ENCODE data around the gene MBD3L3. TPM values are rescaled to one million over a fixed set of nuclear protein-coding genes. Genes with fewer than 3 reads are reported as not detected.

Gene MBD3L3
- total RNA-seq, 2 donors from 2014 or later = not detected

DNA sequence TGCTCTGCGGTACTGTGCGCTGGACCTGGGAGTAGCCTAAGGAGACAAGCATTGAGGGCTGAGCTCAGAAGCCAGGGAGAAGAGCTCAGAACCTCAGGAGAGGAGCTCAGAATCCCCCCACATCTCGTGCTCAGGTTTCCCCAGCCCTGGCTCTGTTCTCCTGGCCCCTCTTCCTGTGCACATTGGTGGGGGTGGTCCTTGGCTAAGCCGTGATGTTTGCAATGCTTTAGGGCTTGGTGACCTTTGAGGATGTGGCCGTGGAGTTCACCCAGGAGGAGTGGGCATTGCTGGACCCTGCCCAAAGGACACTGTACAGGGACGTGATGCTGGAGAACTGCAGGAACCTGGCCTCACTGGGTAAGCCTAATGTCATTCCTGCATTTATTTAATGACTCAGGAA lies 17.7 kb upstream of the MBD3L3 start:
- TF ChIP-seq, protein P1, sequence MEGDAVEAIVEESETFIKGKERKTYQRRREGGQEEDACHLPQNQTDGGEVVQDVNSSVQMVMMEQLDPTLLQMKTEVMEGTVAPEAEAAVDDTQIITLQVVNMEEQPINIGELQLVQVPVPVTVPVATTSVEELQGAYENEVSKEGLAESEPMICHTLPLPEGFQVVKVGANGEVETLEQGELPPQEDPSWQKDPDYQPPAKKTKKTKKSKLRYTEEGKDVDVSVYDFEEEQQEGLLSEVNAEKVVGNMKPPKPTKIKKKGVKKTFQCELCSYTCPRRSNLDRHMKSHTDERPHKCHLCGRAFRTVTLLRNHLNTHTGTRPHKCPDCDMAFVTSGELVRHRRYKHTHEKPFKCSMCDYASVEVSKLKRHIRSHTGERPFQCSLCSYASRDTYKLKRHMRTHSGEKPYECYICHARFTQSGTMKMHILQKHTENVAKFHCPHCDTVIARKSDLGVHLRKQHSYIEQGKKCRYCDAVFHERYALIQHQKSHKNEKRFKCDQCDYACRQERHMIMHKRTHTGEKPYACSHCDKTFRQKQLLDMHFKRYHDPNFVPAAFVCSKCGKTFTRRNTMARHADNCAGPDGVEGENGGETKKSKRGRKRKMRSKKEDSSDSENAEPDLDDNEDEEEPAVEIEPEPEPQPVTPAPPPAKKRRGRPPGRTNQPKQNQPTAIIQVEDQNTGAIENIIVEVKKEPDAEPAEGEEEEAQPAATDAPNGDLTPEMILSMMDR (IDR thresholded peaks at IDR 0.05) = no peak
- Histone ChIP-seq H3K36me3 (peaks cover 90% of the 10 kb centered on the region), H3K27ac (no peak overlapping the region), H3K9me3 (peaks cover 58% of the 10 kb centered on the region), H3K27me3 (replicated peaks; ENCODE audit: insufficient read depth) (no peaks in the 10 kb centered on the region), H3K4me1 (ENCODE audit: control insufficient read depth in 1 of 2, low read depth in 2 of 2) (no peaks in the 10 kb centered on the region), H3K4me3 (no peak overlapping the region)
- no peak for ATAC-seq (ENCODE audit: insufficient number of reproducible peaks, low FRiP score, low read depth)
- no peak for DNase-seq (ENCODE audit: low spot score)

DNA sequence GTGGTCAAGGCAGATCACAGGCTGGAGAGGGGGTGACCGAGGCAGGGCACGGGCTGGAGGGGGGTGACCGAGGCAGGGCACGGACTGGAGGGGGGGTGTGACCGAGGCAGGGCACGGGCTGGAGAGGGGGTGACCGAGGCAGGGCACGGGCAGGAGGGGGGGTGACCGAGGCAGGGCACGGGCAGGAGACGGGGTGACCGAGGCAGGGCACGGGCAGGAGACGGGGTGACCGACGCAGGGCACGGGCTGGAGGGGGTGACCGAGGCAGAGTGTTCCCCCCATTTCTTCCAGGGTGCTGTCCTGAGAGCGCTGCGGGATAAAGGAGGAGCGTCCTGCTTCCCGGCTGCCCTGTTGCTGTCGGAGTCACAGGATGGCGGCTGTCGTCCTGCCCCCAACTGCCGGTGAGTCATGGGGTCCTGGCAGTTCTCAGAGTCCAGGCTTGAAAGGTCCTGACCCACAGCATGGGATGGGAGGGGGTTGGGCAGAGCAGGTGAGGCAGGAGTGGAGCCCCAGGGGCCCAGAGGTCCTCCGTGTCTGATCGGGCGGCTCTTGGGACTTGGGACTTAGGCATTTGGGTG lies 16.3 kb upstream of the MBD3L3 start:
- DNase-seq (ENCODE audit: low spot score) (no peak), ATAC-seq (ENCODE audit: insufficient number of reproducible peaks, low FRiP score, low read depth) (no peak)
- no peak overlapping the region for H3K27ac ChIP-seq
- TF ChIP-seq, protein P1 (IDR thresholded peaks at IDR 0.05) = no peak
- no peaks in the 10 kb centered on the region for H3K27me3 ChIP-seq (replicated peaks; ENCODE audit: insufficient read depth)
- H3K36me3 ChIP-seq = peaks cover 77% of the 10 kb centered on the region
- H3K9me3 ChIP-seq = peaks cover 44% of the 10 kb centered on the region
- no peak overlapping the region for H3K4me3 ChIP-seq
- peaks cover 4 to 11% of the 10 kb centered on the region in 2 donors for H3K4me1 ChIP-seq (ENCODE audit: control insufficient read depth in 1 of 2, low read depth in 2 of 2)

DNA sequence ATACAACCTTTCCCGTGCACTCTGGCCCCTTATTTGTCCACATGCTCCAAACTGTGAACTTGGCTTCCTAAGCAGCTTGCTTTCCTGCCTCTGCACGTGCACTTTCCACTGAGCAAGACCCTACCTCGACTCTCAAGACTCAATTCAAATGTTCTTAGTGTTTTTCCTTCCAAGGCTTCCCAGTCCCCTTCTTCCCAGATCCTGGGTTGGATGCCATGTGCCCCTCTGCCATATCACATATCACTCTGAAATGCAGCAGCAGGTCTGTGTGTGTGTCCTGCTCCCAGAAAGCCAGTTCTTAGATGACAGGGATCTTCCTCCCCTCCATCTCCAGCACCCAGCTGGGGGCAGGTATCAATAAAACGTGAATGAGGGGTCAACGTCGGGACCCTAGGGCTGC lies 14.1 kb upstream of the MBD3L3 start:
- no peak overlapping the region for H3K4me3 ChIP-seq
- peaks cover 22% of the 10 kb centered on the region for H3K9me3 ChIP-seq
- no peaks in the 10 kb centered on the region for H3K27me3 ChIP-seq (replicated peaks; ENCODE audit: insufficient read depth)
- H3K36me3 ChIP-seq = peaks cover 55% of the 10 kb centered on the region
- DNase-seq (ENCODE audit: low spot score) (no peak), ATAC-seq (ENCODE audit: insufficient number of reproducible peaks, low FRiP score, low read depth) (no peak)
- no peak overlapping the region for H3K27ac ChIP-seq
- TF ChIP-seq, protein P1 (IDR thresholded peaks at IDR 0.05) = no peak
- H3K4me1 ChIP-seq (ENCODE audit: control insufficient read depth in 1 of 2, low read depth in 2 of 2) = peaks cover 4 to 11% of the 10 kb centered on the region in 2 donors

DNA sequence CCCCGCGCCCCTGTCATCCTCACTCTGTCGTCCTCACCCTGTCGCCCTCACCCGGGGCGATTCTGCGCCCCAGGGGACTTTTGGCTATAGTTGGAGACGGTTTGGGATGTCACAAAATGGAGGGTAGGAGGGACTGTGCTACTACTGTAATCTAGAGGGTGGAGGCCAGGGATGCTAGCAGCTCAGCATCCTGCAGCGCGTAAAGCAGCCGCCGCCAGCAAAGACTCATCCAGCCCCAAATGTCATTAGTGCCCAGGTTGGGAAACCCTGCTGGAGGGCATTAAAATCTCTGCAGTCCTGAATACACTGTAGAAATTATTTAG lies 11.4 kb upstream of the MBD3L3 start:
- TF ChIP-seq, protein P1 (IDR thresholded peaks at IDR 0.05) = no peak
- H3K4me3 ChIP-seq = peak overlapping the region; percentile 81
- H3K36me3 ChIP-seq = peaks cover 28% of the 10 kb centered on the region
- peaks cover 4 to 11% of the 10 kb centered on the region in 2 donors for H3K4me1 ChIP-seq (ENCODE audit: control insufficient read depth in 1 of 2, low read depth in 2 of 2)
- ATAC-seq (ENCODE audit: insufficient number of reproducible peaks, low FRiP score, low read depth) (no peak), DNase-seq (ENCODE audit: low spot score) (no peak)
- no peaks in the 10 kb centered on the region for H3K27me3 ChIP-seq (replicated peaks; ENCODE audit: insufficient read depth)
- no peaks in the 10 kb centered on the region for H3K9me3 ChIP-seq
- H3K27ac ChIP-seq = peak overlapping the region; percentile 57 to 77

DNA sequence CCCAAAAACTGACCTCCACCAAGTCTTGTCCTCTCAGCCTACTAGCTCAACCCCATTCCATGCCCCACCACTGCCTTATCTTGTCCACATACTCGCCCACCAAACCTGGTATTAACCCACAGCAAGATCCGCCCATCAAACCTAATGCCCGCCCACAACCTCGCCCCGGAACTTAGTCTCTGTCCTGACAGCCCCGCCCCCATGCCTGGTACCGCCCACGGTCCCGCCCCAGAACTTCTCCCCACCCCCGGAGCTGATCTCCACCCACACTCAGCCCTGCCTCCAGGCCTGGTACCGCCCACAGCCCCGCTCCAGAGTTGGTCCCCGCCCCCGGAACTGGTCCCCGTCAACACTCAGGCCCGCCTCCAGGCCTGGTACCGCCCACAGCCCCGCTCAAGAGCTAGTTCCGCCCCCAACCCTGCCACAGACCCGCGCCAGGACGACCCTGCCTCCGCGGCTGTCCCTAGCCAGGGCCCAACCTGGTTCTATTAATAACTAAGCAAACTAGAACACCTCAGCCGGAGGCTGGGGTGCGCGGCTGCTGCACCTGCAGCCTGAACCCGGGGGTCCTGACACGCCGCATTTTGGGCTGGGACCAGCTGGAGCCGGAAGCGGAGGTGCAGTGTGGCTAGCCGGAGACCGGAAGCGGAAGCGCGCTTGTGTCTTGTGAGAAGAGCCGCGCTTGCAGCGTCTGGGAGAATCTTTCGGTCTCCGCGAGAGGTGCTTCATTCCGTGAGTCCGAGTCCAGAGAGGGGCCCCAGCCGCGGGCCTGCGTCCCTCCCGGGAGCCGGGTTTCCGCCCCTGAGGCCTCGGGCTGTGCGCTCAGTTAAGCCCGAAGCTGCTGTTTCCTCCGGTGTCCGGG lies 10.8 kb upstream of the MBD3L3 start, which contains the start of gene ZNF557:
TSS of gene ZNF557 (plus strand) at position 662 of the 862 bp plus-strand sequence. CDS start 5,372 bp downstream, outside the sequence.
- ATAC-seq (ENCODE audit: insufficient number of reproducible peaks, low FRiP score, low read depth) = peak; percentile 96
- Histone ChIP-seq H3K9me3 (no peaks in the 10 kb centered on the region), H3K4me3 (peak within 1 kb of the TSS; percentile 81), H3K36me3 (peaks cover 24% of the 10 kb centered on the region), H3K27ac (peak within 1 kb of the TSS; percentile 57 to 77), H3K27me3 (replicated peaks; ENCODE audit: insufficient read depth) (no peaks in the 10 kb centered on the region), H3K4me1 (ENCODE audit: control insufficient read depth in 1 of 2, low read depth in 2 of 2) (peaks cover 4 to 11% of the 10 kb centered on the region in 2 donors)
- TF ChIP-seq, protein P1 (IDR thresholded peaks at IDR 0.05) = no peak
- peak; percentile 98 for DNase-seq (ENCODE audit: low spot score)
